ENCODE data around the gene HDDC2.

DNA sequence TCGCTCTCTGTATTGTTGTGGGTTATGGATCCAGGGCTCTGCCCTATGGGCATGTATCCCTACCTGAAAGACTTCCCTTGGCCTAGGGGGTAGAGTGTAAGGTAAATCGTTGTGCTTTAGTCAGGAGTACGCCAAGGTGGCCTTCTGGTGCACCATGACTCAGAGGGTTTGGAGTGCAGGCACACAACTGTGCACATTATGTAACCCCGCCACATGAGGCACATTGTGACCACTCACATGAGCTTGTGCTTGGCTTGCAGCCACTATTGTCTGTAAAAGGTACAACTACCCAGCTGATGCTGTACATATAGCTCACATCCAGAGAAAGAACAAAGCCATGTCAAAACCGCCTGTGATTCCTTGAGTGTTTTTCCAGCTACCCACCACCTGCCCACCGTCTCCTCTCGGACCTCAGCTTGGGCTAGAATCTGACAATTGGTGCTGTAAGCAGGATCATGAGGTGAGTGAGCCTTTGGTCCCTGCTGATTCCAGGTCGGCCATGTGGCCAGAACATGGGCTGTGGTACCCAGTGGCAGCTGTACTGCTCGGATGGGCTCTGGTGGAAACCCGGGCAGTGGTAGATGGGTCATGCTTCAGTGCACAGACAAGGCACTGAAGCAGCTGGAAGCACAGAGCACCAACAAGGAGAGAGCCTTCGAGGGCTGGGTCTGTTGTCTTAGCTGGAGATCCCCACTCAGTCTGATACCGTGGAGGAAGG is 33.8 kb downstream of the HDDC2 start:
- TF ChIP-seq CTCF (IDR thresholded peaks at IDR 0.05) (no peak), POLR2A (IDR thresholded peaks at IDR 0.05) (no peak)
